GM18526 (cell line): Measurements from ENCODE around the gene RPS27.

Experiments used
- POLR2A ChIP-seq: IDR thresholded peaks from 3 replicates; pipeline ENCODE4 v1.6.1; 2011; ENCODE audit not compliant: insufficient read length; ENCODE audit errors: extremely low read depth

Gene RPS27

GRCh38 chr1:153990468-153991150 is at the start of gene RPS27:
RPS27 (plus strand) TSS chr1:153990762; CDS start chr1:153990797, 35 bp downstream.
- peak; percentile 100 for TF ChIP-seq POLR2A

GRCh38 chr1:153941826-153942725 is 48.5 kb upstream of the RPS27 start:
- TF ChIP-seq POLR2A: no peak

- no peak for TF ChIP-seq POLR2A
These were observed 47.6 kb upstream of the RPS27 start for GRCh38 chr1:153942766-153943549.

GRCh38 chr1:153944005-153944826 is 46.3 kb upstream of the RPS27 start:
- TF ChIP-seq POLR2A: no peak

GRCh38 chr1:153944827-153945117 is 45.8 kb upstream of the RPS27 start:
- TF ChIP-seq POLR2A: no peak

- peak; percentile 63 for TF ChIP-seq POLR2A
These were observed 45.3 kb upstream of the RPS27 start for GRCh38 chr1:153945131-153945794.

GRCh38 chr1:153945795-153946621 is 44.6 kb upstream of the RPS27 start:
- peak; percentile 57 for TF ChIP-seq POLR2A

GRCh38 chr1:153946622-153947241 is 43.8 kb upstream of the RPS27 start, which contains the start of gene DENND4B:
DENND4B (minus strand) TSS chr1:153946718; CDS start chr1:153944374, 2,344 bp downstream.
- TF ChIP-seq POLR2A: peak; percentile 22

GRCh38 chr1:153951183-153951582 is 39.4 kb upstream of the RPS27 start:
- TF ChIP-seq POLR2A: no peak

GRCh38 chr1:153951801-153952200 is 38.8 kb upstream of the RPS27 start:
- no peak for TF ChIP-seq POLR2A

GRCh38 chr1:153953859-153954365 is 36.6 kb upstream of the RPS27 start:
- no peak for TF ChIP-seq POLR2A

GRCh38 chr1:153954826-153955225 is 35.7 kb upstream of the RPS27 start:
- no peak for TF ChIP-seq POLR2A

- no peak for TF ChIP-seq POLR2A
These were observed 33.4 kb upstream of the RPS27 start for GRCh38 chr1:153956997-153957715.
